HepG2 (cell line): ENCODE measurements around the gene CNOT8. TPM values are rescaled to one million over a fixed set of nuclear protein-coding genes. Genes with fewer than 3 reads are reported as not detected.
A peak's percentile ranks its signal among the peaks of the same experiment; 100 is the strongest.

Source experiments
- CEBPG ChIP-seq: IDR thresholded peaks from 2 replicates; pipeline ENCODE4 v1.6.1; 2016
- HNF4G ChIP-seq, 2 experiments: sonication (generic) in 1 of 2; formaldehyde crosslinking in 1 of 2; IDR thresholded peaks; 2 replicates each; pipeline versions ENCODE4 v1.4.0 to v1.6.1; 2011 to 2020; ENCODE audit warnings: borderline replicate concordance in 2 of 2, low read depth in 2 of 2, mild to moderate bottlenecking in 2 of 2, low read length in 1 of 2, missing genetic modification reagents in 1 of 2, moderate library complexity in 1 of 2
- HNRNPK ChIP-seq: fragments of 200-400 bp; formaldehyde crosslinking; IDR thresholded peaks from 2 replicates; pipeline ENCODE4 v1.6.1; 2018; ENCODE audit warnings: low read length, low read depth, moderate library complexity, mild to moderate bottlenecking; ENCODE audit not compliant: poor library complexity, severe bottlenecking
- KDM3A ChIP-seq: IDR thresholded peaks from 2 replicates; pipeline ENCODE4 v1.6.1; 2018; ENCODE audit warnings: low read depth, missing compliant biosample characterization
- MXD4 ChIP-seq: IDR thresholded peaks from 2 replicates; pipeline ENCODE4 v1.6.1; 2016; ENCODE audit warnings: mild to moderate bottlenecking, missing biosample characterization, missing genetic modification reagents
- PPARG ChIP-seq: conservative IDR thresholded peaks from 2 replicates; pipeline ENCODE4 v1.6.1; 2016; ENCODE audit warnings: missing biosample characterization, missing genetic modification reagents
- ZNF136 ChIP-seq: sonication (generic); formaldehyde crosslinking; IDR thresholded peaks from 2 replicates; pipeline ENCODE4 v1.8.1; 2022; ENCODE audit warnings: low read depth, mild to moderate bottlenecking, moderate library complexity, missing genetic modification reagents
- ZNF777 ChIP-seq: sonication (generic); formaldehyde crosslinking; IDR thresholded peaks from 2 replicates; pipeline ENCODE4 v1.4.0; 2020; ENCODE audit warnings: missing genetic modification reagents
- ZSCAN20 ChIP-seq: sonication (generic); formaldehyde crosslinking; IDR thresholded peaks from 2 replicates; pipeline ENCODE4 v1.4.0; 2020; ENCODE audit warnings: missing genetic modification reagents, mild to moderate bottlenecking, borderline replicate concordance
- ZSCAN9 ChIP-seq: IDR thresholded peaks from 2 replicates; pipeline ENCODE4 v1.6.1; 2016; ENCODE audit warnings: borderline replicate concordance
- polyA plus RNA-seq, 8 experiments: library from polyadenylated mRNA; depleted of rRNA in 3 of 8; stranded (reverse) in 7 of 8; unstranded in 1 of 8; fragments of >200 nt; fragmentation: Illumina TruSeq in 4 of 8; extraction: Trizol in 4 of 8; gene quantifications; 2 replicates each; pipeline versions ENCODE4 v1.2.1 to v1.2.3, GENCODE V29; 2011 to 2016; ENCODE audit warnings: low read depth in 4 of 8, missing spikeins in 1 of 8, mixed read lengths in 1 of 8; ENCODE audit not compliant: insufficient read depth in 1 of 8
- total RNA-seq, 5 experiments: library from RNA; depleted of rRNA; stranded (reverse); fragments of >200 nt; fragmentation: Illumina TruSeq; extraction: Trizol; gene quantifications; 2 replicates each; pipeline ENCODE4 v1.2.3, GENCODE V29; 2016; ENCODE audit warnings: low read depth in 1 of 5
- TF ChIP-seq, protein P1 (sequence below): sonication (generic); formaldehyde crosslinking; IDR thresholded peaks from 2 replicates; pipeline ENCODE4 v1.4.0; 2020; ENCODE audit warnings: mild to moderate bottlenecking, missing genetic modification reagents
- TF ChIP-seq, protein P2 (sequence below): sonication (generic); formaldehyde crosslinking; IDR thresholded peaks from 2 replicates; pipeline ENCODE4 v1.5.1; 2020; ENCODE audit warnings: missing genetic modification reagents, mild to moderate bottlenecking, borderline replicate concordance
- TF ChIP-seq, protein P3 (sequence below): sonication (generic); formaldehyde crosslinking; IDR thresholded peaks from 2 replicates; pipeline ENCODE4 v1.9.0; 2022; ENCODE audit warnings: missing genetic modification reagents, mild to moderate bottlenecking, borderline replicate concordance
- TF ChIP-seq, protein P4 (sequence below), 2 experiments: IDR thresholded peaks; 2 replicates each; pipeline ENCODE4 v1.6.1; 2011 to 2012; ENCODE audit warnings: low read length in 2 of 2, borderline replicate concordance in 1 of 2, low read depth in 1 of 2, mild to moderate bottlenecking in 1 of 2, moderate library complexity in 1 of 2

CNOT8 gene
- total and polyA plus RNA-seq, 2 of the 13 experiments (the other 11 are each of a cell fraction or from before 2014, with no cell fraction given) = 37.1 to 74.9 TPM

DNA sequence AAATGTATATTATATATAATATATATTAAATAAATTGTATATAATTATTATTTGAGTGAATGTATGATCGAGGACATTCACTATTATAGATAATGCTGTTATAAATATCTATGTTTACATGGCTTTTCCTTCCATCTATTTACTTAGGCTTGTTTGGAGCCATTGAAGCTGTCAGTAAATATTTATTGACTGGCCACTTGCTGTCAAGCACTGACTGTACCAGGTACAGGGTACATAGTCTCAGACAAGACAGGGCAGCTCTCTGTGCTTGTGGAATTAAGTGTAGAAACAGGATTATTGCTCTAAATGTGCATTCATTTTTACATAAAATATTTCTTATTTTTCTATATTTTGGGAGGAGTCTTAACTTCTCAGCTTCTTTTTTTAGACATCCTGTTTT is 24.4 kb upstream of the CNOT8 start (continued):
- TF ChIP-seq HNRNPK = no peak
- TF ChIP-seq ZNF777 (CRISPR knock-in tag) = no peak
- TF ChIP-seq, protein P1, sequence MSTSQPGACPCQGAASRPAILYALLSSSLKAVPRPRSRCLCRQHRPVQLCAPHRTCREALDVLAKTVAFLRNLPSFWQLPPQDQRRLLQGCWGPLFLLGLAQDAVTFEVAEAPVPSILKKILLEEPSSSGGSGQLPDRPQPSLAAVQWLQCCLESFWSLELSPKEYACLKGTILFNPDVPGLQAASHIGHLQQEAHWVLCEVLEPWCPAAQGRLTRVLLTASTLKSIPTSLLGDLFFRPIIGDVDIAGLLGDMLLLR (CRISPR knock-in tag) = no peak
- no peak for TF ChIP-seq MXD4 (CRISPR knock-in tag)
- peak; percentile 61 for TF ChIP-seq HNF4G (IDR thresholded peaks at IDR 0.05; ENCODE audit: borderline replicate concordance, low read depth, low read length)
- TF ChIP-seq HNF4G (CRISPR knock-in tag; IDR thresholded peaks at IDR 0.05; ENCODE audit: borderline replicate concordance, low read depth) = no peak
- TF ChIP-seq CEBPG = 0 out of 2 replicates have a peak, but pooled peaks have one; percentile 26
- TF ChIP-seq ZSCAN20 = no peak
- TF ChIP-seq, protein P2, sequence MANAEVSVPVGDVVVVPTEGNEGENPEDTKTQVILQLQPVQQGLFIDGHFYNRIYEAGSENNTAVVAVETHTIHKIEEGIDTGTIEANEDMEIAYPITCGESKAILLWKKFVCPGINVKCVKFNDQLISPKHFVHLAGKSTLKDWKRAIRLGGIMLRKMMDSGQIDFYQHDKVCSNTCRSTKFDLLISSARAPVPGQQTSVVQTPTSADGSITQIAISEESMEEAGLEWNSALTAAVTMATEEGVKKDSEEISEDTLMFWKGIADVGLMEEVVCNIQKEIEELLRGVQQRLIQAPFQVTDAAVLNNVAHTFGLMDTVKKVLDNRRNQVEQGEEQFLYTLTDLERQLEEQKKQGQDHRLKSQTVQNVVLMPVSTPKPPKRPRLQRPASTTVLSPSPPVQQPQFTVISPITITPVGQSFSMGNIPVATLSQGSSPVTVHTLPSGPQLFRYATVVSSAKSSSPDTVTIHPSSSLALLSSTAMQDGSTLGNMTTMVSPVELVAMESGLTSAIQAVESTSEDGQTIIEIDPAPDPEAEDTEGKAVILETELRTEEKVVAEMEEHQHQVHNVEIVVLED (CRISPR knock-in tag) = no peak
- no peak for TF ChIP-seq ZNF136 (CRISPR knock-in tag)
- TF ChIP-seq, protein P3, sequence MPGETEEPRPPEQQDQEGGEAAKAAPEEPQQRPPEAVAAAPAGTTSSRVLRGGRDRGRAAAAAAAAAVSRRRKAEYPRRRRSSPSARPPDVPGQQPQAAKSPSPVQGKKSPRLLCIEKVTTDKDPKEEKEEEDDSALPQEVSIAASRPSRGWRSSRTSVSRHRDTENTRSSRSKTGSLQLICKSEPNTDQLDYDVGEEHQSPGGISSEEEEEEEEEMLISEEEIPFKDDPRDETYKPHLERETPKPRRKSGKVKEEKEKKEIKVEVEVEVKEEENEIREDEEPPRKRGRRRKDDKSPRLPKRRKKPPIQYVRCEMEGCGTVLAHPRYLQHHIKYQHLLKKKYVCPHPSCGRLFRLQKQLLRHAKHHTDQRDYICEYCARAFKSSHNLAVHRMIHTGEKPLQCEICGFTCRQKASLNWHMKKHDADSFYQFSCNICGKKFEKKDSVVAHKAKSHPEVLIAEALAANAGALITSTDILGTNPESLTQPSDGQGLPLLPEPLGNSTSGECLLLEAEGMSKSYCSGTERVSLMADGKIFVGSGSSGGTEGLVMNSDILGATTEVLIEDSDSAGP (CRISPR knock-in tag) = no peak
- TF ChIP-seq, protein P4, sequence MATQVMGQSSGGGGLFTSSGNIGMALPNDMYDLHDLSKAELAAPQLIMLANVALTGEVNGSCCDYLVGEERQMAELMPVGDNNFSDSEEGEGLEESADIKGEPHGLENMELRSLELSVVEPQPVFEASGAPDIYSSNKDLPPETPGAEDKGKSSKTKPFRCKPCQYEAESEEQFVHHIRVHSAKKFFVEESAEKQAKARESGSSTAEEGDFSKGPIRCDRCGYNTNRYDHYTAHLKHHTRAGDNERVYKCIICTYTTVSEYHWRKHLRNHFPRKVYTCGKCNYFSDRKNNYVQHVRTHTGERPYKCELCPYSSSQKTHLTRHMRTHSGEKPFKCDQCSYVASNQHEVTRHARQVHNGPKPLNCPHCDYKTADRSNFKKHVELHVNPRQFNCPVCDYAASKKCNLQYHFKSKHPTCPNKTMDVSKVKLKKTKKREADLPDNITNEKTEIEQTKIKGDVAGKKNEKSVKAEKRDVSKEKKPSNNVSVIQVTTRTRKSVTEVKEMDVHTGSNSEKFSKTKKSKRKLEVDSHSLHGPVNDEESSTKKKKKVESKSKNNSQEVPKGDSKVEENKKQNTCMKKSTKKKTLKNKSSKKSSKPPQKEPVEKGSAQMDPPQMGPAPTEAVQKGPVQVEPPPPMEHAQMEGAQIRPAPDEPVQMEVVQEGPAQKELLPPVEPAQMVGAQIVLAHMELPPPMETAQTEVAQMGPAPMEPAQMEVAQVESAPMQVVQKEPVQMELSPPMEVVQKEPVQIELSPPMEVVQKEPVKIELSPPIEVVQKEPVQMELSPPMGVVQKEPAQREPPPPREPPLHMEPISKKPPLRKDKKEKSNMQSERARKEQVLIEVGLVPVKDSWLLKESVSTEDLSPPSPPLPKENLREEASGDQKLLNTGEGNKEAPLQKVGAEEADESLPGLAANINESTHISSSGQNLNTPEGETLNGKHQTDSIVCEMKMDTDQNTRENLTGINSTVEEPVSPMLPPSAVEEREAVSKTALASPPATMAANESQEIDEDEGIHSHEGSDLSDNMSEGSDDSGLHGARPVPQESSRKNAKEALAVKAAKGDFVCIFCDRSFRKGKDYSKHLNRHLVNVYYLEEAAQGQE (IDR thresholded peaks at IDR 0.05; ENCODE audit: borderline replicate concordance in 1 of 2, low read depth in 1 of 2, low read length in 2 of 2) = no peak; a peak in 1 of 4 replicates
- no peak for TF ChIP-seq KDM3A (CRISPR knock-in tag)
- peak; percentile 35; the same call in 1 of the 2 replicates for TF ChIP-seq PPARG
- 0 out of 2 replicates have a peak, but pooled peaks have one; percentile 59 for TF ChIP-seq ZSCAN9 (CRISPR knock-in tag)
